Kidney tubule cell (primary cell): ENCODE data around the gene KDM1A.

Experiments
- DNase-seq: peaks from one replicate; pipeline ENCODE4 v3.0.0-alpha.2; 2018; ENCODE audit warnings: low spot score

The KDM1A gene

GRCh38 chr1:23110391-23110790 is 91.1 kb downstream of the KDM1A start:
- no peak for DNase-seq

- DNase-seq, result no peak
Observed at GRCh38 chr1:23111600-23112535, 92.6 kb downstream of the KDM1A start.

- DNase-seq, result no peak
Observed at GRCh38 chr1:23114424-23115079, 95.3 kb downstream of the KDM1A start.

GRCh38 chr1:23116216-23116836 is 97.1 kb downstream of the KDM1A start:
- no peak for DNase-seq

- DNase-seq, result no peak
Observed at GRCh38 chr1:23116921-23117699, 97.8 kb downstream of the KDM1A start.

- DNase-seq, result no peak
Observed at GRCh38 chr1:23118407-23118806, 99.1 kb downstream of the KDM1A start.

GRCh38 chr1:23118957-23119792 is 99.9 kb downstream of the KDM1A start:
- no peak for DNase-seq

GRCh38 chr1:23120383-23120782 is 101.1 kb downstream of the KDM1A start:
- no peak for DNase-seq

- DNase-seq, result no peak
Observed at GRCh38 chr1:23122023-23122748, 102.9 kb downstream of the KDM1A start.

- no peak for DNase-seq
Observed at GRCh38 chr1:23122796-23123195, 103.5 kb downstream of the KDM1A start.

DNA sequence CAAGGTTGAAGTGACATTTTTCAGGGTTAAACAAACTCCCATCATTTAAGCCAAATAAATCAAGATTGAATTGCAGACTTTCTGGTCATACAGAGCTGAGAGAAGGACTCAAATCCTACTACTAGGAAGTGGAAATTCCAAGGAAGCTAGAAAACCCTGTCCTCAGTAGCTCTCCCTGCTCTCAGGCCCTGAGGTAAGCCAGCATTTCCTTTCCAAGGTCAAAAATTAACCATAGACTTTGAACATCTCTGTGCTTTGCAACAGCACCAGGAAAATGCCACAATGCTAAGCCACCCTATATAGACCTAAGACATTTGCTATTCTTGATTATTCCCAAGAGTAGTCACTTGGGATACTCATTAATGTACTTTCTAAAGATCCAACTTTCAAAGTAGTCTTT is 104.3 kb downstream of the KDM1A start:
- peak; percentile 61 for DNase-seq

- no peak for DNase-seq
Observed at GRCh38 chr1:23124259-23125026, 105.2 kb downstream of the KDM1A start.

GRCh38 chr1:23125489-23125888 is 106.2 kb downstream of the KDM1A start:
- no peak for DNase-seq

DNA sequence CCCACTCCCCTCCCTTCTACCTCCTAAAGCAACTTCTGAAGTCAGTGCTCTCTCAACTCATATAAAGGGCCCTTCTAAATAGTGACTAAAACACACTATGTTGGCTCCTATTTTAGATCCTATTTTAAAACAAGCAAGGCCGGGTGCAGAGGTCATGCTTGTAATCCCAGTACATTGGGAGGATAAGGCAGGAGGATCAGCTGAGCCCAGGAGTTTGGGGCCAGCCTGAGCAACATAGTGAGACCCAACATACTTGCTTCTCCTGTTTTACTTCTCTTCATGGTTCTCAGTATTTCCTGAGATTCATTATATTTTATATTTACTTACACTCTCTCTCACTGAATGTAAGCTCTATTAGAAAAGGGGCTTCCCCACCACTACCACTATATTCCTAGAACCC is 106.9 kb downstream of the KDM1A start:
- no peak for DNase-seq

DNA sequence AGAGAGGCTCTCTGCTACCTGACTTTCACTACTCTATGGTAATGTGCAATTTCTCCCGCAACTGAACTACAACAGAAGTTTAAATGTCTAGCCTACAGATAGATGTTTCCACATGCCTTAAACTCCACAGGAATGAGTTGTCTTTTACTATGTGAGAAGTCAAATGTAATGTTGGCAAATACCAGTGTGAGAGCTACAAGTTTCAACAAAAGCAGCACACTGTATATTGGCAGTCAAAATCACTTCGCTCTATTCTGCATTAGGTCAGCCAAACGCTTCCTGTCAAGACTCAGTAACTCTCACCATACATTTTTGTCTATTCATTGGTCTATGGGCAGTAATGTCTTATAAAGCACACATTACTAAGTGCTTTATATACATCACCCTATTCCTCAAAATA is 107.5 kb downstream of the KDM1A start:
- no peak for DNase-seq

- DNase-seq, result peak; percentile 23
Observed at GRCh38 chr1:23129846-23130245, 110.6 kb downstream of the KDM1A start.

DNA sequence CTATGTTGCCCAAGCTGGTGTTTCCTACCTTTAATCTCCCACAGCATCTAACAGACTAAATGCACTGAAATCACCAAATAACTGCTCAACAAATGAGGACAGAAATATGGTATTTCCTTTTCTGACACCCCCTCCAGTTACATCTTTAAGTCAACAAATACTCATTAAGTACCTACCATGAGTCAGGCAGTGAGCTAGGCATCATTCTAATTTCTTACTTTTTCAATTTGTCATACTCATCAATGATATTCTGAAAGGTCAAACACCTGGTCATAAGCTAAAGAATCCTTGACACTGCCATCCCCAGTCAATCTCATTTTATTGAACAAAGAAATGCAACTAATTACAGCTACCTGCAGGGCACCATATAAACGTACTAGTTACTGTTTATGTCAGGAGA is 112.8 kb downstream of the KDM1A start:
- peak; percentile 41 for DNase-seq
